Epithelial cell of esophagus (primary cell): ENCODE data around the gene GRK6.
A peak's percentile ranks its signal among the peaks of the same experiment; 100 is the strongest.
"Not testable (repeated sequence)": the region's sequence is repeated elsewhere in the genome, so short reads cannot be mapped to it uniquely, and the experiment has no call there.

Experiments
- DNase-seq: peaks from one replicate; pipeline ENCODE4 v3.0.0; 2010; ENCODE audit warnings: low read depth
- H3K4me3 ChIP-seq: 2 replicates; pipeline ENCODE4 v1.5.1; 2011; ENCODE audit warnings: mild to moderate bottlenecking, low read length, control low read depth
- TF ChIP-seq, protein P1 (sequence below): IDR thresholded peaks from 2 replicates; pipeline ENCODE4 v1.5.1; 2011; ENCODE audit warnings: low read depth, mild to moderate bottlenecking, low read length, control low read depth, inconsistent platforms; ENCODE audit not compliant: insufficient read depth; ENCODE audit errors: missing control alignments

The GRK6 gene

DNA sequence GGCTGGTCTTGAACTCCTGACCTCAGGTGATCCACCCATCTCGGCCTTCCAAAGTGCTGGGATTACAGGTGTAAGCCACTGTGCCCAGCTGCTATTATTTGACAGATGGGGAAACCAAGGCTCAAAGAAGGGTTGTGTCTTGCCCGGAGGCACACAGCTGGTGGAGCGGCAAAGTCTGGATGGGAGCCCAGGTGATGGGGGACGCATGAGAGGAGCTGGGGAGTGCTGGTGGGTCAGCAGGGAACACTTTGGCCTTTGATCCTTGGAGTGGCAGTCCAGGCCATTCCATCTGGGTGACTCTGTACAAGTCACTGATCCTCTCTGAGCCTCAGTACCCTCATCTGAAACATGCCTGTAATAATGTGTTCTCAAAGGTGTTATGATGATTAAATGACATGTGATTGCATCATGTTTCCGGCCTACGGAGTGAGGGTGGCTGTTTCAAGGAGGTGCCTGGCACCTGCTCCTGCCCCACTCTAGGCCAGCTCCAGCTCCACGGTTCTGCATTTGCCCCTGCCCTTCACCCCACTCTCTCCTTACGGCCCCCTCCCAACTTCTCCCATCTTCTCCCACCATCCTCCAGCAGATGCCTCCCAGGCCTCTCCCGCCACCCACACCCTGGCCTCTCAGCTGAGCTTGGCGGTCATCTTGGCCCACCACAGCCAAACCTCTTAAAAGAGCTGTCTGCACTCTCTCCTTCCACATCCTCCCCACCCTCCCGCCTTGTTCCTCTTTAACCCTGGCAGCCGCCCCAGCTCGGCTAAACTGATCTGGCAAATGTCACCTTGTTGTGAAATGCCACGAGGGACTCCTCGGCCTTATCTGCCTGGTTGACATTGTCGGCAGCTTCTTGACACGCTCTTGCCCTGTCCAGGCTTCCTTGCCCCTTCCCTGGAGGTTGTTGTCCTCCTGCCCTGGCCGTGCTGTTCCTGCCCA, 52.5 kb downstream of the GRK6 start:
- TF ChIP-seq, protein P1, sequence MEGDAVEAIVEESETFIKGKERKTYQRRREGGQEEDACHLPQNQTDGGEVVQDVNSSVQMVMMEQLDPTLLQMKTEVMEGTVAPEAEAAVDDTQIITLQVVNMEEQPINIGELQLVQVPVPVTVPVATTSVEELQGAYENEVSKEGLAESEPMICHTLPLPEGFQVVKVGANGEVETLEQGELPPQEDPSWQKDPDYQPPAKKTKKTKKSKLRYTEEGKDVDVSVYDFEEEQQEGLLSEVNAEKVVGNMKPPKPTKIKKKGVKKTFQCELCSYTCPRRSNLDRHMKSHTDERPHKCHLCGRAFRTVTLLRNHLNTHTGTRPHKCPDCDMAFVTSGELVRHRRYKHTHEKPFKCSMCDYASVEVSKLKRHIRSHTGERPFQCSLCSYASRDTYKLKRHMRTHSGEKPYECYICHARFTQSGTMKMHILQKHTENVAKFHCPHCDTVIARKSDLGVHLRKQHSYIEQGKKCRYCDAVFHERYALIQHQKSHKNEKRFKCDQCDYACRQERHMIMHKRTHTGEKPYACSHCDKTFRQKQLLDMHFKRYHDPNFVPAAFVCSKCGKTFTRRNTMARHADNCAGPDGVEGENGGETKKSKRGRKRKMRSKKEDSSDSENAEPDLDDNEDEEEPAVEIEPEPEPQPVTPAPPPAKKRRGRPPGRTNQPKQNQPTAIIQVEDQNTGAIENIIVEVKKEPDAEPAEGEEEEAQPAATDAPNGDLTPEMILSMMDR = no peak
- DNase-seq = peak; percentile 67
- H3K4me3 ChIP-seq = no peak overlapping the region

DNA sequence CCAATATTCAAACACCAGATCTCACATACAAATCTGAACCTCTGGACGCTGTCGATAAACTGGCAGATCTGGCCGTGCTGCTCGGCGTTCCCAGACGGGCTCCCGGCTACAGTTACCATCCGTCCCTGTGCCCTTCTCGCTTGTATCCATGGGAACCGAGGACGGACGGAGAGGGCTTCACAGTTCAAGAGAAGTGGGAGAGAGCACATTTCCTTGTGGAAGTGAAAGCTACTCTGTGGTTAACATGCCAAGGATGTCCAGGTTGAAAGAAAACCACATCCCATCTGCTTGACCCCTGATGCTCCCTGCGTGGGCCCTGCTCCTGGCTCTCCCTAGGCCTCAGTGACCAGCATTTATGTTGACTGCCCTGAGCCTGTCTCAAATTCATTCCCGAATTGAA, 53.3 kb downstream of the GRK6 start:
- TF ChIP-seq, protein P1 = no peak
- no peak overlapping the region for H3K4me3 ChIP-seq
- no peak for DNase-seq

DNA sequence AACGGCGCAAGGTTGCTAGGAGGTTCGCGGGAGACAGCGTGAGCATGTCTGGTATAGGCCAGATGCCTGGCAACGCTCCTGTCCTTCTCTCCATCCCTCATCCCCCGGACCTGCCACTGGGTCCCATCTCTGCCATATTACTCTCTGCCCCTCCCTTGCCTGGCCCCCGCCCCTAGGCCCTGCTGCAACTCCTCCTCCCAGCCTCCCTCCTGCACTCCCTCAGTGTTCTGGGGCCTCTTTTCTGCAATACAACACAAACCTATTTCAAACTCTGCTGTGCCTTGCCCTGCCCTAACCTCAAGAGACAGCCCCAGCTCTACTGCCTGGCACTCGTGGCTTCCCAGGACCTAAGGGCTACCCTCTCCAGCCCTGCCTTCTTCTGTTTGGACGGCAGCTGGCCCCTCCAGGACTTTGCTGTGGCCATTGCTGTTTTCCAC, 55.9 kb downstream of the GRK6 start:
- DNase-seq = no peak
- H3K4me3 ChIP-seq = no peak overlapping the region
- TF ChIP-seq, protein P1 = no peak

DNA sequence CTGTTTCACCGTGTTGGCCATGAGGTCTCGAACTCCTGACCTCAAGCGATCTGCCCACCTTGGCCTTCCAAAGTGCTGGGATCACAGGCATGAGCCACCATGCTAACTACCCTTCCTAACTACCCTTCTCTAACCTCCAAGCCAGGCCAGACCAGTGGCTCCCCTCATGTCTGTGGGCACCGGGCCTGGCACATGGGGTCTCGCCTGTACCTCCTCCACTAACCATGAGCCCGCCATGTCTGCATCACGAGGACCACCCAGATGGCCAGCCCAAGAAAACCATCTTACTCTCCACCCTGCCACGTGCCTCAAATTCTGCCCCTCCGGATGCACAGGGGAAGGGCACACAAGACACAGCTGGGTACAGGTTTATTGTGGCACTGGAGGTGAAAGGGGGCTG, 56.6 kb downstream of the GRK6 start:
- H3K4me3 ChIP-seq = no peak overlapping the region
- no peak for DNase-seq
- TF ChIP-seq, protein P1 = no peak

DNA sequence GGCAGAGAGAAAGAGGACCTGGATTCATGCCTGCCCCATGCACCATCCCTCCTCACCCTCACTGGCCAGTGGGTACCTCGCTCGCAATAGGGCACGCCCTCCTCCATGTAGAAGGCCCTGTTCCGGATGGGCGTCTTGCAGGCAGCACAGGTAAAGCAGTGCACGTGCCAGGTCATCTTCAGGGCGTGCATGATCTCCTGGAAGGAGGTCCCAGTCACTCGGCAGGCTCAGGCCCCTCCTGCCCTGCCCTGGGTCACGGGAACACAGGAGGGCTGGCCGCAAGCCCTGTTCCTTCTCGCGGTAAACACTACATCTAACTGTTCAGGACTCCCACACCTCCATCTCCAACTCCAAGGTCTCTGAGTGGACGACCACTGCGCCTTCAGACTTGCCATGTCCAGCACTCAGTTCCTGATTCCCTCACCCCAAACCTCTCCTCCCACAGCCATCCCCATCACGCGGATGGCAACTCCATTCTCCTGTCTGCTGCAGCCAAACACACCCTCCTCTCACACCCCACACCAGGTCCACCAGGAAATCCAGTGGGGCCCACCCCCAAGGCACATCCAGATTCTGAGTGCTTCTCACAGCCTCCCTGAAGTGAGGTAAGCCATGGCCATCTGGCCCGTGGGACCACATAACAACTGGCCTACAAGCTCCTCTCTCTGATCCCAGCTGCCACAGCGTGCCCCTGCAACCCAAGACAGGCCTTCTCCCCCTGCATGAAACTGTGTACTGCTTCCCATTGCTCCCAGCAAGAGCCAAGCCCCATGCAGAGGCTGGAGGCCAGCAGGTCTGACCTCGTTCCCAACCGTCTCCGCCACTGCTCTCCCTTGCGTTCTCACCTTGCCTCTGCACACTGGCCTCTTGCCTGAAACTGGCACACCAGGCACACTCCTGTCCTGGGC, 57.8 kb downstream of the GRK6 start:
- DNase-seq = no peak
- TF ChIP-seq, protein P1 = no peak

DNA sequence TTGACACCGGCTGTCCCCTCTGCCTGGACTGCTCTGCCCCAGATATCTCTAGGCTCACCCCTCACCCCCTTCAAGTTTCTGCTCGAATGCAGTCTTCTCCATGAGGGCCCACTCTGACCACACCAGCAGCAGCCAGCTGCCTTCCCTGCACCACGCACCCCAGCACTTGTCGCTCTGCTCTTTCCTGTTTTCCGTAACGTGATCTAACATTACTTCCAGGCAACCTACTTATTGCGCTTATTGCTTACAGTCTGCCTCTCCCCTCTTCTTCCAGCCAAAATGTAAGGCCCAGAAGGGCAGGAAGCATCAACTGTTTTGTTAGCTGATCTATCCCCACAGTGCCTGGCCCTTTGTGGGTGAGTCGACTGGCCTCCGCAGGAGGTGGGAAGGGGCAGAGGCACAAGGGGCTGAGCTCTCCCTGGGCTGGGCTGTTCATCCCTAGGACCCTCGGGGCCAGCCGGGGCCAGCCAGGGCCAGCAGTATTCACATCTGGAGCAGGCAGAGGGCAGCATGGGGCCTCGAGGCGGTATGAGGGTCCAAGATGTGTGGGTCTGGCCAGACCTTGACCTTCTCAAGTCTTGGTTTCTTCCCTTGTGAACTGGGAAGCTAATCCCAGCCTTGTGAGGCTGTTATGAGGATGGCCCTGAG, 58.5 kb downstream of the GRK6 start:
- no peak overlapping the region for H3K4me3 ChIP-seq
- no peak for DNase-seq
- TF ChIP-seq, protein P1 = no peak

More for the DNA sequence above, 57.8 kb downstream of the GRK6 start:
- H3K4me3 ChIP-seq = no peak overlapping the region

DNA sequence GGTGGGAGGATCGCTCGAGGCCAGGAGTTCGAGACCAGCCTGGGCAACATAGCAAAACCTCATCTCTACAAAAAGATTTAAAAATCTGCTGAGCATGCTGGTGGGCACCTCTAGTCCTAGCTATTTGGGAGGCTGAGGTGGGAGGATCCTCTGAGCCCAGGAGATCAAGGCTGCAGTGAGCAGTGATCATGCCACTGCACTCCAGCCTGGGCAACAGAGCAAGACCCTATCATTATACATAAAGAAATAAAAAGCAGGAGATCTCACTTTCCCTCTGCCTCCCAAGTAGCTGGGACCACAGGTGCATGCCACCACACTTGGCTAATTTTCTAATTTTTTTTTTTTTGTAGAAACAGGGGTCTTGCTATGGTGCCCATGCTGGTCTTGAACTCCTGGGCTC, 59.3 kb downstream of the GRK6 start:
- H3K4me3 ChIP-seq, DNase-seq: not testable (repeated sequence)
